ENCODE data around the gene RET. TPM values are rescaled to one million over a fixed set of nuclear protein-coding genes. Genes with fewer than 3 reads are reported as not detected.

Gene RET
- total RNA-seq, 1 experiment from 2014 or later, result 0.17 TPM

DNA sequence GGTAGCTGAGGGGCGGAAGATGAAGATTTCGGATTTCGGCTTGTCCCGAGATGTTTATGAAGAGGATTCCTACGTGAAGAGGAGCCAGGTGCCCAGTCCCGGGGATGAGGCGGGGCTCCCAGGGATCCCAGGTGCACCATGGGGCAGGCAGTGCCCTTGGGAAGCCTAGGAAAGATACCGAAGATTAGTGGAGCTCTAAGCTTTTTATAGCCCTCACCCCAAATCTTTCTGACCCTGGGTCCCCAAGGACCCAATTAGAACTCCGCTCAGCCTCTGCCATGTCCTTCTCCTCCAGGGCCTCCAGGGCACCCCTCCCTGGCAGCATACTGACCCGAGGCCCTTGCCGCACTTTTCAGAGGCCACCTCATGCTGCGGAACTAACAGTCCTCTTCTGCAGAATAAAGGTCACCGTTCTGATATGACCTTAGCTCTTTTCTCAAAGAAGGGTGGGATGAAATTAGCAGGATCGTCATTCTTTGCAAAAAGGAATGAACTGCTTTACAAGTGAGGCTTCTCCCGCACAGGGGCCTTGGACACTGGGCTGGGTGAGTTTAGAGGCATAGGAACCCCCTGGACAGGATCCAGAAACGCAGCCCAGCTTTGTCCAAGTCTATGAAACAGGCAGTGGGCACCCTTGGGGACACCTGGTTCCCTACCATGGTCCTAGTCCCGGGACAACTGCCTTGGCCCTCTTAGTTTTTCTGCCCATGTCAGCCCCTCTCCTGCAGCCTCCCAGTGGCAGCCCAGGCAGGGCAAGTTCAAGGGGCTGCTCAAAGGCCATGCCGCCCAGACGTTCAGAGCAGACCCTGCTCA lies 43.5 kb downstream of the RET start:
- no peak for DNase-seq (ENCODE audit: low read depth)

DNA sequence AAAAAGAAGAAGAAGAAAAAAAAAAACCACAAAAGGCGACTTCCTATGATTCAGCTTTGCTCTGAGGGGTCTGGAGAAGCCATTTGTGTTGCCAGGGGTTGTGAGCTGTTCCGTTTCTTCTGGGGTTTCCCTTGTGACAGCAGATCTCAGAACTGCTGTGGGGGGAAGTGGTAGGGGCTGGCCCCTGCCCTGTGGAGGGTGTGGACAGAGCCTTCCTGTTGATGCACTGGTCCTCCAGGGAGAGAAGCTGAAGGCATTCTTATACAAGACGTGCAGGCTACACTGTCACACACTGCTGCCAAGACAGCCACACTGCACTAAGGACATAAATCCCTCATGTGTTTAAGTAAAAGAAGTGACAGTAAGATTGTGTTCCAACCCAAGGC lies 44.1 kb downstream of the RET start:
- peak; percentile 43 for DNase-seq (ENCODE audit: low read depth)

DNA sequence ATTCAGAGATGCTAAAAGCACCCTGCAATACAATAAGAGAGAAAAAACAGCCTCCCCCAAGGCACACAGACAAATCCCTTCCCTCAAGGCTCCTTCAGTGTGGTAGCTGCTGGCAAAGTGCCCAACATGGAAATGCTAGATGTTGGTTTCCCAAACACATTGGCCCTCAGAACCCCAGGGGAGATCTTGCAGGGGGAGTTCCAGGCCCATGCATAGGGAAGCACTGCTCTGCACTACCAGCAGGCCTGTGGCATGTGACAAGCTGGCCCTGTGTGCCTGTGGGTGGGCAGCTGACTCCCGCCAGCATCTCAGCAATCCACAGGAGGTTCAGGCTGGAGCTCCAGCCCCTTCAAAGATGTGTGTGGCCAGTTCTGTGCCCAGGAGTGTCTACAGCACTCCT lies 44.6 kb downstream of the RET start:
- peak; percentile 30 for DNase-seq (ENCODE audit: low read depth)

DNA sequence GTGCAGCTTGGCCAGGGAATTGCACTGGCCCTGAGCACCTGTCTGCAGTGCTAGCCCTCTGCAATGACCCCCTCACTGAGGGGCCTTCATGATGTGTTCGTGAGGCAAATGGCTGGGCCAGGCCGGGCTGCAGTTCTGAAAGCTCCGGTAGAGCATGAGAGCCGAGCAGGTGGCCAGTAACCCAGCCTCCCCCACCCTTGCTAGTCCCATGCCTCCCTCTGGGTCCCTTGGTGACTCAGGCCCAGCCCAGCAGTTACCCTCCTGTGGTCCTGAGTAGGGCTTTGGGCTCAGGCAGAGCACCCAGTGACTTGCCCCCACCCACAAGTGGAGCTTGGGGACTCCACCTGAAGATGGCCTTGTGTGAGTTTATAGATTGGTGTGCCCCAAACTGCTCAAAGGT lies 45.2 kb downstream of the RET start:
- no peak for DNase-seq (ENCODE audit: low read depth)

DNA sequence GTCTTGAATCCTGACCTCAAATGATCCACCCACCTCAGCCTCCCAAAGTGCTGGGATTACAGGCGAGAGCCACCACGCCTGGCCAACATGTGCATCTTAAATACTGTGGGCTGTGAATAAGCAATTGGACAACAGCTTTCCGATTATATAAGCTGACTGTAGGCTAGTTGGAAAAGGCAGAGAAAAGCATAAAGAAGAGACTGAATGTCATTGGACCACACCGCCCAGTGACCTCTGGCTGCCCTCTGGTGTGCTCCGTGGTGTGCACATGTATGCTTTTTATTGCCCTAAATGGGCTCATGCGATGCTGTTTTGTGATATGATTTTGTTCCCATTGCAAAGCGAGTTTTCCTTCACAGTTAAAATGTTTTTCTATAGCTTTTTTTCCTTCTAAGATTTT lies 46.0 kb downstream of the RET start:
- DNase-seq (ENCODE audit: low read depth), result no peak

DNA sequence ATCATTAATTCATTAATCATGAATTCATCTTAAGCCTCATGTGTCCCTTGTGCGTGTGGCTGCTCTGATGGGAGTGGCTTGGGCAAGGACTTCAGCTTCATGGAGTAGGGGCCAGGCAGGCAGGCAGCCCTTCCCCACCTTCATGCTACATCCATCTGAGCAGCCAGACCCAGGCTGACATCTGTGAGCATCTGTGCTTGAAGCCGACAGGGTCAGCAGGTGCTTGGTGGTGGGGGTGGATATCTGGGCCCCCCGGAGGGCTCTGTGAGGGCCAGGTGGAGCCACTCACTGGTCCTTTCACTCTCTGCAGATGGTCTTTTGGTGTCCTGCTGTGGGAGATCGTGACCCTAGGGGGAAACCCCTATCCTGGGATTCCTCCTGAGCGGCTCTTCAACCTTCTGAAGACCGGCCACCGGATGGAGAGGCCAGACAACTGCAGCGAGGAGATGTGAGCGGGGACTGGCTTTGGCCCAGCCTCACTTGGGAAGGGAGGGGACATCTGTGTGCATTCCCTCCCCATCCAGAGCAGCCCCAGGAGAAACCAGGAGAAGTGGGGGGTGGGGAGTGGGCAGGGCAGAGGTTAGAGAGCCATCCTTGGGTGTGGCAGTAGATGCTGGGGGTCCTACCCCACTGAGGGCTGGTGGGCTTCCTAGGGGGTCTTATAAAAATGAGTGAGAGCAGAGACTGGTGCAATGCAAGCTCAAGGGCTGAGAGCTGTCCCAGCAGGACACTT lies 46.7 kb downstream of the RET start:
- DNase-seq (ENCODE audit: low read depth), result no peak

DNA sequence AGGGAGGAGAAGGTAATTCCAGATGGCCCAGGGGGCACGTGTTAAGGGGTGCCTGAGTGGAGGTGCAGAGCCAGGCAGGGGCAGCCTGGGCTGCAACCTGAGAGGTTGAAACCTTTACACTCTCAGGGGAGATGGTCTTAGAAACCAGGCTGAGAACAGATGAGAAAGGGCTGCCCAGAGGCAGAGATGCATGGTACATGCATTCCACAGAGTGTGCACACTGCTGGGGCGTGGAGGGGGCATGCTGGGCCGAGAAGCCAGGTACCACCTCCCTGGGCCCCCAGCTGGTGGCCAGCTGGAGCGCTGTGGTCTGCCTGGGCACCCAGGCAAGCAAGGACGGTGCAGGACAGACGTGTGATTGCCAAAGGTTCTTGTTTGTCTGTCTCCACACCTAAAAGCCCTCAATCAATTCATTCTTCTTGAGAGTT lies 47.2 kb downstream of the RET start:
- no peak for DNase-seq (ENCODE audit: low read depth)

DNA sequence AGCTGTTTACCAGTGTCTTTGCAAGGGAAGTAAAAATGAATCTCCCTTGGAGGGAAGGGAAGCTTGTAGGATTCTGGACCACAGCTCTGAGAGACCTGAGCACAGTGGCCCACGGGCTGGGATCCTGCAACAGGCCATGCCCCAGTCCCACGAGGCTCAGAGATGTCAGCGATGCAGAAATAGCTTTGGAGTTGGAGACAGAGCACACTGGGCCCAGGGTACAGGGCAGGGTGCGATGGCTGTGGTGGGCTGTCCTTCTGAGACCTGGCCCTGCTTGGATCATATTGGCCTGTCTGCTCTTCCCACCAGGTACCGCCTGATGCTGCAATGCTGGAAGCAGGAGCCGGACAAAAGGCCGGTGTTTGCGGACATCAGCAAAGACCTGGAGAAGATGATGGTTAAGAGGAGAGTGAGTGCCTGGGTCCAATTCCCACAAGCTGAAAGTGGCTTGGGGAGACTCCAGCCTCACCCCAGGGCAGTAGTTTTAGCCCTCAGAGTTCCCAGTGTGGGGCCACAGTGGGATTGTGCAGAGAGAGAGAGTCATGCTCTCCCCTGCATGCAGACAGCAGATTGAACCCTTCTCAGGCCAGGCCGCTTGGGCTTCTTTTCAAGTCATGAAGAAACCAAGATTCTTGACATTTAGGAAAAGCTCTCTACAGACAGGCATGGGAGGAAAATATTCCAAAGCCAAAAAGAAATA lies 47.9 kb downstream of the RET start:
- no peak for DNase-seq (ENCODE audit: low read depth)

DNA sequence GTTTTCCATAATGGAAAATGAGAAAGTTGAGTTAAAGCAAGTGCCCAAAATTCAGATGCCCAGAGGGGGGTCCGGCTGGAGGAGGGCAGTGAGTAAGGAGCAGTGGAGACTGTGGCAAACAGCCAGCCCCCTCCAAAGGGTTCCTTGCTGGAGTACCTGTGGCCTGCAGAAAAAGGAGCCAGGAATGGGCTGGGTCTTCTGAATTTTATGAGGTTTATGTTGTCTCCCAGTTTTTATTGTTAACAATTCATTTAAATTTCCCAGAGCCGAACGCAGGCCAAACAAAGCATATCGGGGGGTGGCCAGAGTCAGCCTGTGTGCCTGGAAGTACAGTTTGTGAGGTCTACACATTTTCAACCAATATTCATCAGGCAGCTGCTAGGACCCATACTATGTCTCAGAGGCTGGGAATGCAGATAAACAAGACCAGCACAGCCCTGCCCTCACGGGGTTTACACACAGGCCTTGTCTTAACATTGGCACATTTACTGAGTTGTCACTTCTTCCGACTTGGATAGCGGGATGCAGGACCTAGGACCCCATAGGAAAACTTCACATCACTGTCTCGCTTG lies 48.5 kb downstream of the RET start:
- no peak for DNase-seq (ENCODE audit: low read depth)

DNA sequence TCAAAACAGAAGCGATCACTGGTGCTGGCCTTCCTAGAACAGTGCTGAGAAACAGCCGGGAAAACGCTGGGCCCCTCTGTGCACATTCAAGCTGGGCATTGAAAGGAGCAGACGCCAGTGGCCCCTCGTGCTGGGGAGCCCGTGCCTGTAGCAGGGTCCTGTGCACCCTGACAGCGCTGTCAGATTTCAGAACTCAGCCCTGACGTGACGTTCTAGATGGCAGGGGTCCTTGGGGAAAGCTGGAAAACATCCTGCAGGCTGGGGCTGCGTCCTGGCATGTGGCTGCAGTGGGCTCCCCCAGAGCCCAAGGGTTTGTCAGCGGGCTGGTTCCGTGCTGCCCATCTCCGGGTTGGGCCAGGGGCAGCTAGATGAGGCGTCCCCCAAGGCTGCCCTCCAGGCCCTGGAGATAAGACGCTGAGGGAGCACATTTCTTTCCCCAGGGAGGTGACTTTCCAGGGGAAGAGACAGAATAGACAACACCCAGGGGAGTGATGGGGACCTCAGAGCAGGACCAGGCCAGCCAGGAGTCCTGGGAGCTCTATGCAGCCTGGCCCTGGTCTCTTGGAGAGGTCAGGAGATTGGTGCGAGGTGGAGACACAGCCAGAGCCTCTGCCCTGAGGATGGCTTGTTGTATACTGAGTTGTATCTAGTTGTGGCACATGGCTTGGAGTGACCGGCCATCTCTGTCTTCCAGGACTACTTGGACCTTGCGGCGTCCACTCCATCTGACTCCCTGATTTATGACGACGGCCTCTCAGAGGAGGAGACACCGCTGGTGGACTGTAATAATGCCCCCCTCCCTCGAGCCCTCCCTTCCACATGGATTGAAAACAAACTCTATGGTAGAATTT lies 49.2 kb downstream of the RET start:
- DNase-seq (ENCODE audit: low read depth), result no peak

DNA sequence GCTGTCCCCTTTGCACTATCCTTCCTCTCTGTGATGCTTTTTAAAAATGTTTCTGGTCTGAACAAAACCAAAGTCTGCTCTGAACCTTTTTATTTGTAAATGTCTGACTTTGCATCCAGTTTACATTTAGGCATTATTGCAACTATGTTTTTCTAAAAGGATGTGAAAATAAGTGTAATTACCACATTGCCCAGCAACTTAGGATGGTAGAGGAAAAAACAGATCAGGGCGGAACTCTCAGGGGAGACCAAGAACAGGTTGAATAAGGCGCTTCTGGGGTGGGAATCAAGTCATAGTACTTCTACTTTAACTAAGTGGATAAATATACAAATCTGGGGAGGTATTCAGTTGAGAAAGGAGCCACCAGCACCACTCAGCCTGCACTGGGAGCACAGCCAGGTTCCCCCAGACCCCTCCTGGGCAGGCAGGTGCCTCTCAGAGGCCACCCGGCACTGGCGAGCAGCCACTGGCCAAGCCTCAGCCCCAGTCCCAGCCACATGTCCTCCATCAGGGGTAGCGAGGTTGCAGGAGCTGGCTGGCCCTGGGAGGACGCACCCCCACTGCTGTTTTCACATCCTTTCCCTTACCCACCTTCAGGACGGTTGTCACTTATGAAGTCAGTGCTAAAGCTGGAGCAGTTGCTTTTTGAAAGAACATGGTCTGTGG lies 50.0 kb downstream of the RET start:
- no peak for DNase-seq (ENCODE audit: low read depth)

DNA sequence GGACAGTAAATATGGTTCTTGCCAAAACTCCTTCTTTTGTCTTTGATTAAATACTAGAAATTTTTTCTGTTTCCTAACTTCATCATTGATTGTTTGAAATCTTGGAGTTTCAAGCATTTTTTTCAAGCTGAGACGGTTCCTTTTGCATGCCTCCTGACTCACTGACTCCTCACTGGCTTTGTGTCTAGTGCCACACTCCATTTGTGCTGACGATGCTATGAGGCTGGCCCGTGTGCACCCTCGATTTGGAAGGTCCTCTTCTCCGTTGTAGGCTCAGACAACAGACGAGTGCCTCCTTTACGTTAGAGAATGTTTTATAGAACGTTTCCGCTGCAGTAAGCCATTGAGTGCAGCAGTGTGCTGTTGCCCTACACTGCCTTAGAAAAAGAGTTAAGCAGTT lies 50.6 kb downstream of the RET start:
- DNase-seq (ENCODE audit: low read depth), result no peak

DNA sequence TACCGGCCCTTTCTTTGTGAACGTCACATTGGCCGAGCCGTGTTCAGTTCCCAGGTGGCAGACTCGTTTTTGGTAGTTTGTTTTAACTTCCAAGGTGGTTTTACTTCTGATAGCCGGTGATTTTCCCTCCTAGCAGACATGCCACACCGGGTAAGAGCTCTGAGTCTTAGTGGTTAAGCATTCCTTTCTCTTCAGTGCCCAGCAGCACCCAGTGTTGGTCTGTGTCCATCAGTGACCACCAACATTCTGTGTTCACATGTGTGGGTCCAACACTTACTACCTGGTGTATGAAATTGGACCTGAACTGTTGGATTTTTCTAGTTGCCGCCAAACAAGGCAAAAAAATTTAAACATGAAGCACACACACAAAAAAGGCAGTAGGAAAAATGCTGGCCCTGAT lies 51.5 kb downstream of the RET start:
- DNase-seq (ENCODE audit: low read depth), result no peak

DNA sequence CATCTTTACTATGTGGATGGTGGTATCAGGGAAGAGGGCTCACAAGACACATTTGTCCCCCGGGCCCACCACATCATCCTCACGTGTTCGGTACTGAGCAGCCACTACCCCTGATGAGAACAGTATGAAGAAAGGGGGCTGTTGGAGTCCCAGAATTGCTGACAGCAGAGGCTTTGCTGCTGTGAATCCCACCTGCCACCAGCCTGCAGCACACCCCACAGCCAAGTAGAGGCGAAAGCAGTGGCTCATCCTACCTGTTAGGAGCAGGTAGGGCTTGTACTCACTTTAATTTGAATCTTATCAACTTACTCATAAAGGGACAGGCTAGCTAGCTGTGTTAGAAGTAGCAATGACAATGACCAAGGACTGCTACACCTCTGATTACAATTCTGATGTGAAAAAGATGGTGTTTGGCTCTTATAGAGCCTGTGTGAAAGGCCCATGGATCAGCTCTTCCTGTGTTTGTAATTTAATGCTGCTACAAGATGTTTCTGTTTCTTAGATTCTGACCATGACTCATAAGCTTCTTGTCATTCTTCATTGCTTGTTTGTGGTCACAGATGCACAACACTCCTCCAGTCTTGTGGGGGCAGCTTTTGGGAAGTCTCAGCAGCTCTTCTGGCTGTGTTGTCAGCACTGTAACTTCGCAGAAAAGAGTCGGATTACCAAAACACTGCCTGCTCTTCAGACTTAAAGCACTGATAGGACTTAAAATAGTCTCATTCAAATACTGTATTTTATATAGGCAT lies 52.3 kb downstream of the RET start:
- DNase-seq (ENCODE audit: low read depth), result peak; percentile 78

DNA sequence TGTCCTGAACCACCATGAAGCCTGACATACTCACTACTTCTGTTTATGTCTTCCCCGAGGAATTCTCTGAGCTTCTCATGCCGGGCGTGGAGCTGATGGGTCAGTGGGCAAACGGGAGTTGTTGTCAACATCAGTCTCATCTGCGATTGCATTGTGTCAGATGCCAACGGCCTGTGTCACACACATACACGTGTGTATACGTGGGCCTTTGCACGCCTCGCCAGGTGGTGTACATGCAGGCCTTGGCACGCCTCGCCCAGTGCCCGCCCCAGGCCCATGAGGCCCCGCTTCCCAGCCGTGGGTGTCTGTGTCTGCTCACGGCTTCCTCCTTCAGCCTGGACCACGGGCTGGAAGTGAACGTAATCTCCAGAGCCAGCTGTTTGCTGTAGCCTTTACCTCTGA lies 53.9 kb downstream of the RET start:
- no peak for DNase-seq (ENCODE audit: low read depth)

DNA sequence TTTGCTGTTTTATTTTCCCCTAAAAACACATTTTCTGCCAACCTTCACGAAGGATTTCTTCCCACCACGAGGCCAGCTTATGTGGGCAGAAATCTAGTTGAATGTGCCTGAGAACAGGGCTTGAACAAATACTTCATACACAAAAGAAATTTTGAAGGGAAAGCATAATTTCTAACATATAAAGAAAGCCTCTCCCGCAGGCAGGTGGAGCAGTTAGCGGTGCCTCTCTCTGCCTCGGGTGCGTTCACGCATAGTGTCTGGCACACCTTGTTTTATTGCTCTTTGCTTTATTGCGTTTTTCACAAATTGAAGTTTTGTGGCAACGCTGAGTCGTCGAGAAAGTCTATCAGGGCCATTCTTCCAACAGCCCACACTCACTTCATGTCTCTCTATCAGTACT lies 54.4 kb downstream of the RET start:
- DNase-seq (ENCODE audit: low read depth), result no peak

DNA sequence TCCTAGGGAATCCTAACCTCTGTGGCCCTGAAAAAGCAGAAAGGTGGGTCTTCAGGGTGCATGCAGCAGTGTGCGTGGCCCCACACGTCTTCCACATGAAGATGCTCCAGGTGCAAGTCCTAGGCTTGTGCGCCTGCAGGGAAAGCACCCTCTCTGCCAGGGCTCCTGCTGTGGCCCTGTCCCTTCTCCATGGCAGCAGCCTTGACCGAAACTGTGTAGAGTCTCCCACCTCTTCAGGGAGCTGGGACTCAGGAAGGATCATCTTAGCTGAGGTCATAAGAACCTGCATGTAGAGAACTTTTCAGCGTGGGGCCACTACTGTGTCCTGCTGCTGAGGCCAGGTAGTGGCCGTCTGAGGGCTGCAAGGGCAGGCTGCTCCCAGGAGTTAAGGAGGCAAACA lies 55.0 kb downstream of the RET start:
- no peak for DNase-seq (ENCODE audit: low read depth)

DNA sequence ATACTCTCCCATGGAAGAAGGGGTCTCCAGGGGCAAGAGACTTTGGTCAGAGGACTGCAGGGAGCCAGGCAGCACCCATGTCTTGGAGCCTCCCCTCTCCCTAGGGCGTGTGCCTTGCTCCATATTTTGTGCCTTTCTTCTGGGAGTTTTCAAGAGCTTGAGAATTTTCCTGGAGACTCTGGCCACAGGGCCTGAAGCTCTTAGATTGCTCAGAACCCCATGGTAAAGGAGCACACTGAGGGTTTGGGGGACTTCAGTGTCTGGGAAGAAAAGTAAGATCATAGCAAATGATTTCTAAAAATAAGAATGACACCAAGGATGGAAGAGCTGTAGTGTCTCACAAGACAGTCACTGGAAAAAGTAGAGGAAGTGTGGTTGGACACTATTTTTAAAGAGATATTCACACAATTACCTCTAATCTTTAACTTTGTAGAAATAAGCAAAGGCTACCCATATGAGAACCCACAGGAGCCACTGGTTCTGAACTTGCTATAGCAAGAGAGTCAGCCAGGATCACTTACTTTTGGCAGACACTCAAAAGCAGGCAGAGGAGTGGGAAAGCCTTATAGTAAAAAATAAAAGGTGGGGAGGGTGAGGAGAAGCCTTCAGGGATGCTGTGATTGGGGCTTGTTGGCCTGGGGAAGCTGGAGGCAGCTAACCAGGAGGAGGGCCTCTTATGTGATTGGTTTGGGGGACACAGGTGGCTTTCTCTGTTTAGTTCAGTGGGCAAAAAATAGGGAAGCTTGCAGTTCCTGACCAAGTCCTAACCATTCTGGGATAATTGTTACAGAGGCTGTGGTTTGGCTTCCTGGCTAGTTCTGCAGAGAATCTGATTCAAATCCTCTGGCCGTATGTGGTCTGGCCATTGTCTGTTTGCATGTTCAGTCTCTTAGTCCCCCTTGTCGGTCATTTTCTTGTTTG lies 56.3 kb downstream of the RET start:
- no peak for DNase-seq (ENCODE audit: low read depth)

Data from Daoy (cell line).